Mesendoderm (in vitro differentiated cells): ENCODE measurements around the gene NAA30.

Source experiments
- DNase-seq: peaks from one replicate; pipeline ENCODE4 v3.0.0; 2013
- H2AK5ac ChIP-seq: 2 replicates; pipeline ENCODE4 v1.6.1; 2013; ENCODE audit warnings: low read length, inconsistent platforms
- H2BK120ac ChIP-seq: 2 replicates; pipeline ENCODE4 v1.6.1; 2013; ENCODE audit warnings: low read depth, mild to moderate bottlenecking, low read length, moderate library complexity, mixed read lengths
- H2BK15ac ChIP-seq: replicated peaks from 2 replicates; pipeline ENCODE4 v1.6.1; 2013; ENCODE audit warnings: low read depth, mild to moderate bottlenecking, moderate library complexity
- H2BK5ac ChIP-seq: 2 replicates; pipeline ENCODE4 v1.6.1; 2013; ENCODE audit warnings: low read length, inconsistent platforms
- H3K18ac ChIP-seq: 2 replicates; pipeline ENCODE4 v1.6.1; 2013; ENCODE audit warnings: mild to moderate bottlenecking, low read length, mixed read lengths
- H3K23ac ChIP-seq: one replicate; pipeline ENCODE4 v1.6.1; 2013; ENCODE audit warnings: low read length
- H3K27ac ChIP-seq: 2 replicates; pipeline ENCODE4 v1.5.1; 2013; ENCODE audit warnings: low read depth, mild to moderate bottlenecking, inconsistent platforms, low read length, moderate library complexity
- H3K27me3 ChIP-seq: 2 replicates; pipeline ENCODE4 v1.6.1; 2013; ENCODE audit warnings: low read length, control low read depth, mild to moderate bottlenecking, inconsistent platforms; ENCODE audit not compliant: insufficient read depth, poor library complexity
- H3K36me3 ChIP-seq: 2 replicates; pipeline ENCODE4 v1.6.1; 2013; ENCODE audit warnings: low read length, inconsistent platforms; ENCODE audit not compliant: control insufficient read depth, insufficient read depth
- H3K4ac ChIP-seq: one replicate; pipeline ENCODE4 v1.6.1; 2013; ENCODE audit warnings: low read depth, mild to moderate bottlenecking, low read length, moderate library complexity
- H3K4me1 ChIP-seq: 2 replicates; pipeline ENCODE4 v1.6.1; 2013; ENCODE audit warnings: low read depth, low read length, inconsistent platforms; ENCODE audit not compliant: control insufficient read depth
- H3K4me2 ChIP-seq: 2 replicates; pipeline ENCODE4 v1.6.1; 2013; ENCODE audit warnings: low read length
- H3K4me3 ChIP-seq: 2 replicates; pipeline ENCODE4 v1.5.1; 2013; ENCODE audit warnings: mild to moderate bottlenecking, low read length
- H3K56ac ChIP-seq: one replicate; pipeline ENCODE4 v1.6.1; 2013; ENCODE audit warnings: low read length
- H3K79me1 ChIP-seq: 2 replicates; pipeline ENCODE4 v1.6.1; 2013; ENCODE audit warnings: low read length, inconsistent platforms
- H3K79me2 ChIP-seq: 2 replicates; pipeline ENCODE4 v1.6.1; 2013; ENCODE audit warnings: mild to moderate bottlenecking, low read length; ENCODE audit not compliant: control insufficient read depth, insufficient read depth
- H3K9ac ChIP-seq: 2 replicates; pipeline ENCODE4 v1.6.1; 2013; ENCODE audit warnings: low read length, inconsistent platforms
- H4K5ac ChIP-seq: one replicate; pipeline ENCODE4 v1.6.1; 2013; ENCODE audit warnings: low read length
- H4K8ac ChIP-seq: one replicate; pipeline ENCODE4 v1.6.1; 2013; ENCODE audit warnings: low read depth, mild to moderate bottlenecking, control low read depth, low read length, moderate library complexity
- WGBS: extraction: QIAGEN DNeasy Blood & Tissue Kit; methylation state at CpG from one replicate; pipeline ENCODE4 v1.1.7; 2013; ENCODE audit warnings: low lambda C conversion rate, missing lambda C conversion rate; ENCODE audit not compliant: insufficient coverage; ENCODE audit errors: extremely low coverage; 5-methylcytosine and 5-hydroxymethylcytosine counted together

Gene NAA30

GRCh38 chr14:57389646-57390036 lies 745 bp upstream of the NAA30 start:
- Histone ChIP-seq H2BK120ac (no peak overlapping the region), H4K8ac (no peak overlapping the region), H3K56ac (peak overlapping the region; percentile 96), H3K4me1 (peaks cover 6% of the 10 kb centered on the region), H3K27me3 (no peaks in the 10 kb centered on the region), H3K79me1 (peaks cover 8% of the 10 kb centered on the region), H2BK5ac (no peak overlapping the region), H2AK5ac (no peak overlapping the region), H3K18ac (peak overlapping the region; percentile 51), H3K27ac (no peak overlapping the region), H3K36me3 (no peaks in the 10 kb centered on the region), H4K5ac (no peak overlapping the region), H3K4ac (no peak overlapping the region), H3K9ac (peak overlapping the region; percentile 89), H3K4me2 (peak overlapping the region; percentile 76), H2BK15ac (no peak overlapping the region), H3K23ac (no peak overlapping the region), H3K4me3 (peak overlapping the region; percentile 67), H3K79me2 (peaks cover 20% of the 10 kb centered on the region)
- WGBS = no CpG with 5 or more reads among the region's 5 CpGs
- DNase-seq = peak; percentile 59

DNA sequence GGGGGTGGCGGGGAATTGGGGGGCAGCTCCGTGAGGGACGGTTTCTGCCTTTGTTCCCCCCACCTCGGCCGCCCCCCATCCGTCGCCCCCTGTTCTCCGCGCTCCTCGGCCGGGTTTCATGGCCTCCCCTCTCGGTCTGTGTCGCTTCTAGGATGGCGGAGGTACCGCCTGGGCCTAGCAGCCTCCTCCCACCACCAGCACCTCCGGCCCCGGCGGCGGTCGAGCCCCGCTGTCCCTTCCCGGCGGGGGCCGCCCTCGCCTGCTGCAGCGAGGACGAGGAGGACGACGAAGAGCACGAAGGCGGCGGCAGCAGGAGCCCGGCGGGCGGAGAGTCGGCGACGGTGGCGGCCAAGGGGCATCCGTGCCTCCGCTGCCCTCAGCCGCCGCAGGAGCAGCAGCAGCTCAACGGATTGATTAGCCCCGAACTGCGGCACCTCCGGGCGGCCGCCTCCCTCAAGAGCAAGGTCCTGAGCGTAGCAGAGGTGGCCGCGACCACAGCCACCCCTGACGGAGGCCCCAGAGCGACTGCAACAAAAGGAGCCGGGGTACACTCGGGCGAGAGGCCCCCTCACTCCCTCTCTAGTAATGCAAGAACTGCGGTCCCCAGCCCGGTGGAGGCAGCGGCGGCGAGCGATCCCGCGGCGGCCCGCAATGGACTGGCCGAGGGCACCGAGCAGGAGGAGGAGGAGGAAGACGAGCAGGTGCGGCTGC lies 575 bp downstream of the NAA30 start:
- Histone ChIP-seq H3K18ac (peak overlapping the region; percentile 71), H4K8ac (peak overlapping the region; percentile 7), H3K79me2 (peaks cover 20% of the 10 kb centered on the region), H3K27ac (peak overlapping the region; percentile 38), H3K27me3 (no peaks in the 10 kb centered on the region), H4K5ac (no peak overlapping the region), H2BK120ac (no peak overlapping the region), H3K4ac (no peak overlapping the region), H3K9ac (peak overlapping the region; percentile 83), H2AK5ac (no peak overlapping the region), H3K56ac (peak overlapping the region; percentile 92), H3K36me3 (no peaks in the 10 kb centered on the region), H3K79me1 (peaks cover 8% of the 10 kb centered on the region), H2BK5ac (no peak overlapping the region), H3K4me1 (peaks cover 6% of the 10 kb centered on the region), H3K23ac (peak overlapping the region; percentile 81), H3K4me2 (peak overlapping the region; percentile 45), H3K4me3 (peak overlapping the region; percentile 86), H2BK15ac (no peak overlapping the region)
- no CpG with 5 or more reads among the region's 71 CpGs for WGBS
- DNase-seq = peak; percentile 58

- Histone ChIP-seq H2BK5ac (no peak overlapping the region), H3K27me3 (no peaks in the 10 kb centered on the region), H3K27ac (no peak overlapping the region), H3K56ac (peak overlapping the region; percentile 92), H3K18ac (no peak overlapping the region), H3K4ac (no peak overlapping the region), H3K79me1 (peaks cover 8% of the 10 kb centered on the region), H2AK5ac (no peak overlapping the region), H3K9ac (peak overlapping the region; percentile 83), H4K8ac (no peak overlapping the region), H4K5ac (no peak overlapping the region), H2BK15ac (no peak overlapping the region), H3K4me1 (peaks cover 6% of the 10 kb centered on the region), H2BK120ac (no peak overlapping the region), H3K36me3 (no peaks in the 10 kb centered on the region), H3K79me2 (peaks cover 20% of the 10 kb centered on the region), H3K4me3 (peak overlapping the region; percentile 86), H3K23ac (no peak overlapping the region), H3K4me2 (peak overlapping the region; percentile 45)
- WGBS = no CpG with 5 or more reads among the region's 23 CpGs
- DNase-seq = peak; percentile 6
Measured at GRCh38 chr14:57391517-57392195, 1.3 kb downstream of the NAA30 start.

DNA sequence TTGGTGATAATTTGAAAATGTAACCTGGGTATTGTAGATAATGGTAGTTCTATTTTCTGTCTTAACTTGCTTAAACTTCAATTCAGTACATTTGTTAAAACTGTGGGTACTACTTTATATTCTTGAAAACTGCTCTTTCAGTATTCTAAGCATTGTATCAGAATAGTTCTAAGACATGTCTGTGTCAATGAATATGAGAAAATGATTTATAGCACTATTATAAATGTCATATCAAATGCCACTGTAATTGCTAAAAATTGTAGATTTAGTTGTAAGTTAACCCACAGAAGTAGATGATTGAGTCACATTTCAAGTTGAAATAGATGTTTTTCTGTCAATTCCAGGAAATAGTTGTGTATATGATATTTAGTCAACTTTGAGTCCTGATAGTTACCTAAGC lies 2.4 kb downstream of the NAA30 start:
- H2AK5ac ChIP-seq = no peak overlapping the region
- no peak overlapping the region for H3K27ac ChIP-seq
- H3K79me2 ChIP-seq = peaks cover 20% of the 10 kb centered on the region
- no peak overlapping the region for H4K8ac ChIP-seq
- H3K4me3 ChIP-seq = no peak overlapping the region
- H3K9ac ChIP-seq = no peak overlapping the region
- H3K4ac ChIP-seq = no peak overlapping the region
- H3K18ac ChIP-seq = no peak overlapping the region
- no peak overlapping the region for H3K23ac ChIP-seq
- no peak for DNase-seq
- H3K4me2 ChIP-seq = no peak overlapping the region
- H3K4me1 ChIP-seq = peaks cover 6% of the 10 kb centered on the region
- H2BK120ac ChIP-seq = no peak overlapping the region
- no peak overlapping the region for H2BK5ac ChIP-seq
- no peaks in the 10 kb centered on the region for H3K27me3 ChIP-seq
- H3K79me1 ChIP-seq = peaks cover 8% of the 10 kb centered on the region
- H2BK15ac ChIP-seq = no peak overlapping the region
- no peaks in the 10 kb centered on the region for H3K36me3 ChIP-seq
- no peak overlapping the region for H4K5ac ChIP-seq
- H3K56ac ChIP-seq = no peak overlapping the region

DNA sequence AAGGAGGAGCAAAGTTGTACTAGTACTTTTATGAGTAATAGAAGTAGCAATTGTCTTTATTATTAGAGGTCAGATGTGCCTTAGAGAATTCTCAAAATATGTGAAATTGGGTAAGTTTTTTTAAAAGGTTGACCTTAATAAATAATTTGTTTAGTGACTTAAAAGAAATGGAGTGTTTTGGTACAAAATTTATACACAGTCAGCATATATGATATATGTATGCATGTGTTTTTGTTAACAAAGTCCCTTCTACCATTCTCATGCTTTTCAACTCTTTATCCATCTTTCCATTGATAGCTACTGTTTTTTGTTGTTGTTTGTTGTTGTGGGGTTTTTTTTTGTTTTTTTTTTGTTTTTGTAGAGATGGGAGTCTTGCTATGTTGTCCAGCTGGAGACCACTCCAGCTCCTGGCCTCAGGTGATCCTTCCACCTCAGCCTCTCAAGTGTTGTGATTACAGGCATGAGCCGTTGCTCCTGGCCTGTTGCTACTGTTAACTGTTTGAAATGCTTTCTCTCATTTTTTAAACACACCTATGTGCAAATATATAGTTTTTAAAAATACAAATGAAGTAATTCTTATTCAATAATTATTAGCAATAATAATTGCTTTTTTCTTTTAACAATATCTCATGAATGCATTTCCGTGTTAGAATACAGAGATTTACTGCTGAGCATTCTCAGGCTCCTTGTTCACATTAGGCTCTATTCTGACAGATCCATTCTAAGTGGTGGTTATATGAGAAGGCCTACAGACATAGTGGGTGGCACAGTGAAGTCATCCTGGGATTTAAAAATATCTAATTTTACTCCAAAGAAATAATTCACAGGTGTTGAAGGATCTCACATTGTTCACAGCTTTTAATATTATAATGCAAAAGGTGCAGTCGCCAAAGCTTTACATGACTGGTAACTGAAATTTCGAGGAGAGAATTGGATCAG lies 10.4 kb downstream of the NAA30 start:
- Histone ChIP-seq H3K79me2 (no peaks in the 10 kb centered on the region), H3K27me3 (no peaks in the 10 kb centered on the region), H3K79me1 (no peaks in the 10 kb centered on the region), H3K4ac (no peak overlapping the region), H3K9ac (no peak overlapping the region), H3K18ac (no peak overlapping the region), H2BK120ac (no peak overlapping the region), H3K36me3 (no peaks in the 10 kb centered on the region), H2BK15ac (no peak overlapping the region), H3K4me3 (no peak overlapping the region), H2AK5ac (no peak overlapping the region), H2BK5ac (no peak overlapping the region), H3K56ac (no peak overlapping the region), H3K23ac (no peak overlapping the region), H4K5ac (no peak overlapping the region), H3K27ac (no peak overlapping the region), H4K8ac (no peak overlapping the region), H3K4me2 (no peak overlapping the region), H3K4me1 (no peaks in the 10 kb centered on the region)
- no peak for DNase-seq
- no CpG with 5 or more reads among the region's 4 CpGs for WGBS
